ENCODE data around the gene SPRYD3. TPM values are rescaled to one million over a fixed set of nuclear protein-coding genes. Genes with fewer than 3 reads are reported as not detected.

The SPRYD3 gene
- total RNA-seq, 1 experiment from 2014 or later = 18.5 TPM

GRCh38 chr12:53061404-53062010 is 17.7 kb downstream of the SPRYD3 start:
- CTCF ChIA-PET = interaction anchor here (0.5 to 1.8 kb wide), 7 partner anchors 14 to 597 kb away, joined by 3 to 13 read pairs (median 4); partner anchors contain the start of gene SPRYD3
- Histone ChIP-seq H3K9ac (ENCODE audit: low read length) (no peak overlapping the region), H3K27me3 (ENCODE audit: low read length) (no peaks in the 10 kb centered on the region), H2AFZ (ENCODE audit: low read length) (no peak overlapping the region), H3F3A (ENCODE audit: low read length, unreplicated experiment) (no peaks in the 10 kb centered on the region), H4K20me1 (ENCODE audit: low read length) (no peaks in the 10 kb centered on the region), H3K4me2 (ENCODE audit: low read length) (peak overlapping the region; percentile 48), H3K36me3 (ENCODE audit: low read depth, low read length) (peaks cover 4% of the 10 kb centered on the region; the same call in 1 of the 2 replicates), H3K27ac (ENCODE audit: low read length) (no peak overlapping the region), H3K9me2 (replicated peaks; ENCODE audit: low read length) (no peaks in the 10 kb centered on the region), H3K9me3 (ENCODE audit: low read length) (no peaks in the 10 kb centered on the region), H3K79me2 (ENCODE audit: low read length) (no peaks in the 10 kb centered on the region), H3K4me3 (ENCODE audit: low read length) (no peak overlapping the region), H3K4me1 (ENCODE audit: insufficient read depth, low read length) (peaks cover 24% of the 10 kb centered on the region)
- no TSS peak for BruUV-seq (replicated peaks)
- intact Hi-C loops (cut with micrococcal nuclease) = loop anchor here (10.0 kb wide), 1 partner anchor 113 kb away; no protein-coding TSS in a partner anchor
- DNase-seq = peak; percentile 87
- POLR2A ChIA-PET (ENCODE audit: unreplicated experiment) = interaction anchor here (1.0 kb wide), 1 partner anchor 56 kb away, joined by 5 read pairs; the partner anchor contains the start of gene EIF4B
- ATAC-seq = peak; percentile 60
- TF ChIP-seq CTCF (conservative IDR thresholded peaks at IDR 0.05; ENCODE audit: low read depth, low read length) (peak; percentile 77), EZH2 (IDR thresholded peaks at IDR 0.05; ENCODE audit: low read length, unreplicated experiment) (no peak)

- H3K27ac ChIP-seq (ENCODE audit: low read length) = no peak overlapping the region
- no peaks in the 10 kb centered on the region for H3K79me2 ChIP-seq (ENCODE audit: low read length)
- no peaks in the 10 kb centered on the region for H3K27me3 ChIP-seq (ENCODE audit: low read length)
- peaks cover 4% of the 10 kb centered on the region; the same call in 1 of the 2 replicates for H3K36me3 ChIP-seq (ENCODE audit: low read depth, low read length)
- H2AFZ ChIP-seq (ENCODE audit: low read length) = no peak overlapping the region
- no peaks in the 10 kb centered on the region for H3K9me3 ChIP-seq (ENCODE audit: low read length)
- no peaks in the 10 kb centered on the region for H3K9me2 ChIP-seq (replicated peaks; ENCODE audit: low read length)
- ChIA-PET CTCF (interaction anchor here (1.3 to 1.8 kb wide), 2 partner anchors 13 to 38 kb away, joined by 4 to 13 read pairs; no protein-coding TSS in a partner anchor), POLR2A (ENCODE audit: unreplicated experiment) (no interaction called here)
- TF ChIP-seq EZH2 (IDR thresholded peaks at IDR 0.05; ENCODE audit: low read length, unreplicated experiment) = no peak
- TF ChIP-seq EZH2phosphoT487 (IDR thresholded peaks at IDR 0.05; ENCODE audit: borderline replicate concordance, low read length) = no peak
- TF ChIP-seq CTCF (conservative IDR thresholded peaks at IDR 0.05; ENCODE audit: low read depth, low read length) = no peak
- peaks cover 19% of the 10 kb centered on the region for H3K4me1 ChIP-seq (ENCODE audit: insufficient read depth, low read length)
- H3K4me3 ChIP-seq (ENCODE audit: low read length) = no peak overlapping the region
- DNase-seq (no peak), ATAC-seq (no peak)
- intact Hi-C loops (cut with micrococcal nuclease) = loop anchor here (10.0 kb wide), 1 partner anchor 114 kb away; no protein-coding TSS in a partner anchor
- no TSS peak for BruUV-seq (replicated peaks)
- H3K4me2 ChIP-seq (ENCODE audit: low read length) = no peak overlapping the region
- H3F3A ChIP-seq (ENCODE audit: low read length, unreplicated experiment) = no peaks in the 10 kb centered on the region
- H3K9ac ChIP-seq (ENCODE audit: low read length) = no peak overlapping the region
- H4K20me1 ChIP-seq (ENCODE audit: low read length) = no peaks in the 10 kb centered on the region
Measured at GRCh38 chr12:53060721-53061276, 18.4 kb downstream of the SPRYD3 start.

Measured in PC-3 (cell line).